Measurements from ENCODE around the gene ACTL7A. TPM values are rescaled to one million over a fixed set of nuclear protein-coding genes. Genes with fewer than 3 reads are reported as not detected.

ACTL7A gene
- total and polyA plus RNA-seq, 9 of the 15 experiments (the other 6 are each of a cell fraction or from before 2014, with no cell fraction given) = not detected

- peak; percentile 39; the same call in 1 of the 2 replicates for TF ChIP-seq REST (IDR thresholded peaks at IDR 0.05; ENCODE audit: borderline replicate concordance)
- no peak for TF ChIP-seq REST (CRISPR knock-in tag; IDR thresholded peaks at IDR 0.05; ENCODE audit: low read depth)
- peak; percentile 12 for TF ChIP-seq RBM25 (IDR thresholded peaks at IDR 0.05; ENCODE audit: low read depth, low read length, severe bottlenecking)
- TF ChIP-seq ARID3A (IDR thresholded peaks at IDR 0.05; ENCODE audit: borderline replicate concordance, low read depth, low read length) = no peak
- no peak for TF ChIP-seq HDAC1 (IDR thresholded peaks at IDR 0.05)
- peak; percentile 25 to 73; a peak in 3 of 4 replicates for TF ChIP-seq RAD21 (CRISPR knock-in tag; conservative IDR thresholded peaks at IDR 0.05 in 1 of 2, IDR thresholded peaks at IDR 0.05 in 1 of 2)
- TF ChIP-seq ELK1 (CRISPR knock-in tag; IDR thresholded peaks at IDR 0.05) = no peak
- no peak for TF ChIP-seq ZEB2 (IDR thresholded peaks at IDR 0.05)
- no peak for TF ChIP-seq HDAC2 (IDR thresholded peaks at IDR 0.05)
- no peak for TF ChIP-seq SRSF3 (IDR thresholded peaks at IDR 0.05; ENCODE audit: insufficient read depth, low read length)
- TF ChIP-seq ZNF551 (CRISPR knock-in tag; IDR thresholded peaks at IDR 0.05) = no peak
- TF ChIP-seq YY1 (IDR thresholded peaks at IDR 0.05; ENCODE audit: borderline replicate concordance in 1 of 3, control insufficient read depth in 1 of 3, extremely low read depth in 1 of 3, insufficient read depth in 3 of 3, insufficient read length in 1 of 3, insufficient replicate concordance in 2 of 3, low read depth in 1 of 3, low read length in 2 of 3) = no peak
Observed at GRCh38 chr9:108850293-108850897, 11.7 kb upstream of the ACTL7A start (continued).

All from K562 (cell line).